ENCODE data around the gene SLC6A13. TPM values are rescaled to one million over a fixed set of nuclear protein-coding genes. Genes with fewer than 3 reads are reported as not detected.

Gene SLC6A13
- total and polyA plus RNA-seq, 2 of the 8 experiments (the other 6 are each of a cell fraction or from before 2014, with no cell fraction given) = 0.03 TPM; not detected in 1

DNA sequence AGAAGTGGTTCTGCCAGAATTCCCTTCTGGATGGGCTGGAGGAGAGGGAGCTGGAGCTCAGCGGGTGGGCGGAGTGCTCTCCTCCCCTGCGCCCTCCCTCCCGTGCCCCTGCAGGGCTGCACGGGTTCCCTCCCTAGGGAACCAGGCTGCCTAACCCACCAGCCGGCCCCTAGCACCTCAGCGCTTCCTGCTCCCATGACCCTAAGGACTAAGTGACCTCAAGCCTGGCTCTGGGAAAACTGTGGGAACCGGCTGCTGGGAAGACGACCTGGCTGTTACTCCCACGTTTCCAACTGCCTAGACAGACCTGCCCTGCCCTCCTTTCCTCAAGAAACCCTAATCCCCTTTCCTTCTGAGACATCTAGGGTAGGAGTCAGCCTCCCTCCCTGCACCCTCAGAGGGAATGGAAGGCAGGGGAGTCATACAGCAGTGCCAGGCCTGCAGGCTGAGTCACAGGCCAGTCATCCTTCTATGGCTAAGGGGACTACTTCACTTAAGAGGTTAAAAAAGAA, 80.2 kb downstream of the SLC6A13 start:
- POLR2A ChIA-PET (ENCODE audit: partially characterized antibody) = interaction anchor here (0.8 kb wide), 1 partner anchor 31 kb away, joined by 3 read pairs; no protein-coding TSS in a partner anchor
- H2BK12ac ChIP-seq (ENCODE audit: low read depth, low read length) = peak overlapping the region; percentile 27; the same call in 1 of the 2 replicates
- H3K27me3 ChIP-seq (replicated peaks in 1 of 4; ENCODE audit: control insufficient read depth in 3 of 4, extremely low read depth in 1 of 4, insufficient read depth in 3 of 4, low read length in 3 of 4) = no peaks in the 10 kb centered on the region; a peak in 2 of 7 replicates
- 0 out of 2 replicates have a peak overlapping the region, but pooled peaks have one; percentile 16 for H2BK5ac ChIP-seq (ENCODE audit: low read depth, low read length)
- H3K9me3 ChIP-seq (ENCODE audit: insufficient read depth in 2 of 2, low read depth in 1 of 2, low read length in 1 of 2) = no peaks in the 10 kb centered on the region
- H4K5ac ChIP-seq (ENCODE audit: insufficient read length, low read depth, low read length) = no peak overlapping the region
- no peak overlapping the region for H2BK120ac ChIP-seq (replicated peaks; ENCODE audit: low read depth, low read length)
- TF ChIP-seq ASH2L (IDR thresholded peaks at IDR 0.05; ENCODE audit: low read length) = no peak
- no peak for TF ChIP-seq CBX8 (IDR thresholded peaks at IDR 0.05; ENCODE audit: borderline replicate concordance, low read depth, low read length)
- TF ChIP-seq MAFK (IDR thresholded peaks at IDR 0.05; ENCODE audit: low read depth, low read length) = no peak
- no peak for TF ChIP-seq SUZ12 (IDR thresholded peaks at IDR 0.05; ENCODE audit: low read length)
- no peak for TF ChIP-seq KDM4A (IDR thresholded peaks at IDR 0.05; ENCODE audit: low read depth, low read length, severe bottlenecking)
- no peak for TF ChIP-seq TBP (IDR thresholded peaks at IDR 0.05; ENCODE audit: low read depth, low read length)
- TF ChIP-seq KDM1A (IDR thresholded peaks at IDR 0.05; ENCODE audit: borderline replicate concordance, low read length) = no peak
- TF ChIP-seq TAF7 (optimal IDR thresholded peaks at IDR 0.05; ENCODE audit: borderline replicate concordance, low read depth, low read length) = no peak
- no peak for TF ChIP-seq KDM5A (IDR thresholded peaks at IDR 0.05; ENCODE audit: low read length)
- TF ChIP-seq SIN3A (conservative IDR thresholded peaks at IDR 0.05 in 1 of 2, IDR thresholded peaks at IDR 0.05 in 1 of 2; ENCODE audit: low read depth in 1 of 2, low read length in 2 of 2) = no peak
- no peak for TF ChIP-seq CHD1 (IDR thresholded peaks at IDR 0.05; ENCODE audit: low read depth, low read length)
- no peak for TF ChIP-seq SIRT6 (IDR thresholded peaks at IDR 0.05; ENCODE audit: low read length)
- H2BK15ac ChIP-seq (ENCODE audit: low read length) = peak overlapping the region; percentile 29; the same call in 1 of the 2 replicates
- no peak overlapping the region for H2AFZ ChIP-seq (ENCODE audit: low read length)
- no peak overlapping the region for H2AK5ac ChIP-seq (ENCODE audit: low read depth, low read length)
- no peak overlapping the region for H3K9ac ChIP-seq (replicated peaks in 1 of 4; ENCODE audit: extremely low read depth in 1 of 4, low read depth in 3 of 4, low read length in 3 of 4)
- no peak overlapping the region for H3K56ac ChIP-seq (replicated peaks; ENCODE audit: insufficient read length, low read depth, low read length)
- no peaks in the 10 kb centered on the region for H3K79me1 ChIP-seq (ENCODE audit: low read depth, low read length)
- no peak overlapping the region for H4K91ac ChIP-seq (replicated peaks; ENCODE audit: insufficient read length, low read length)
- H3K4me2 ChIP-seq (ENCODE audit: insufficient read depth in 1 of 2, low read depth in 2 of 2, low read length in 2 of 2) = no peak overlapping the region
- H4K8ac ChIP-seq (ENCODE audit: extremely low read depth, insufficient read depth, low read length) = peak overlapping the region; percentile 83
- H3K18ac ChIP-seq (ENCODE audit: extremely low read depth, low read length) = peak overlapping the region; percentile 48
- H3K4me3 ChIP-seq (ENCODE audit: extremely low read depth in 1 of 4, insufficient read depth in 2 of 4, low read depth in 3 of 4, low read length in 4 of 4) = no peak overlapping the region
- H3K14ac ChIP-seq (ENCODE audit: insufficient read length) = no peak overlapping the region
- H3K79me2 ChIP-seq (ENCODE audit: control insufficient read depth in 1 of 2, insufficient read depth in 2 of 2, low read length in 2 of 2) = no peaks in the 10 kb centered on the region
- no peak for DNase-seq (ENCODE audit: low read depth in 1 of 2, low spot score in 2 of 2)
- no peak overlapping the region for H3K4ac ChIP-seq (replicated peaks; ENCODE audit: insufficient read length, low read depth, low read length)
- CTCF ChIA-PET (ENCODE audit: partially characterized antibody) = interaction anchor here (4.1 kb wide), 1 partner anchor 13 kb away, joined by 36 read pairs; no protein-coding TSS in a partner anchor
- FAIRE-seq = no peak
- no peaks in the 10 kb centered on the region for H4K20me1 ChIP-seq (replicated peaks in 1 of 2; ENCODE audit: control insufficient read depth in 1 of 2, insufficient read depth in 2 of 2, low read length in 2 of 2)
- no peak overlapping the region for H3K27ac ChIP-seq (ENCODE audit: low read depth, low read length)
- 65% methylated on average over 3 of the region's 10 CpGs; no CpG with 5 or more reads in 1 of the 2 experiments for WGBS, 2 experiments (ENCODE audit: extremely low coverage in 1 of 2, insufficient coverage in 1 of 2, insufficient read length in 1 of 2, insufficient replicate concordance in 2 of 2, low coverage in 1 of 2, low lambda C conversion rate in 2 of 2, missing lambda C conversion rate in 1 of 2)
- no peaks in the 10 kb centered on the region for H3K23me2 ChIP-seq (ENCODE audit: low read depth, low read length)
- no peak overlapping the region for H3K23ac ChIP-seq (ENCODE audit: insufficient read length)
- peaks cover 0 to 12% (median 7%) of the 10 kb centered on the region in 4 experiments; a peak in 6 of 7 replicates for H3K4me1 ChIP-seq (replicated peaks in 1 of 4; ENCODE audit: control insufficient read depth in 3 of 4, insufficient read depth in 4 of 4, low read length in 3 of 4)
- H3K36me3 ChIP-seq (ENCODE audit: control insufficient read depth in 2 of 4, insufficient read depth in 4 of 4, low read length in 3 of 4) = no peaks in the 10 kb centered on the region
- no peak overlapping the region for H2BK20ac ChIP-seq (ENCODE audit: low read length)
